Right ventricle myocardium inferior (tissue), 1 donor: ENCODE measurements around the gene CAMSAP2. TPM values are rescaled to one million over a fixed set of nuclear protein-coding genes. Genes with fewer than 3 reads are reported as not detected.

ENCODE experiments used
- ATAC-seq: fragments of 200-7000 bp; cut with Tn5 transposase; one replicate; pipeline ENCODE4 v1.9.1; 2020; ENCODE audit warnings: mild to moderate bottlenecking, moderate library complexity
- DNase-seq: peaks from one replicate; pipeline ENCODE4 v3.0.0; 2021; ENCODE audit errors: missing footprints
- intact Hi-C: fragments of 100-400 bp; cut with DNase I; formaldehyde crosslinking; loops from one replicate; pipeline ENCODE4 v1.11.0; 2022
- total RNA-seq: library from RNA; stranded (reverse); fragmentation: NEBNext Ultra II Directional; extraction: Animal tissue kit (Norgen Biotek cat#: 25700); gene quantifications from one replicate; pipeline ENCODE4 v1.2.1, GENCODE V29; 2021
- donor health status: DM: no; HTN: yes; CAD: no; lungs with severe emphysema.

The CAMSAP2 gene
- total RNA-seq, 1 donor from 2014 or later = 37.4 TPM

- intact Hi-C loops = no loop called here
- ATAC-seq (peak; percentile 36), DNase-seq (peak; percentile 79)
Measured at GRCh38 chr1:200890818-200891773, 152.4 kb downstream of the CAMSAP2 start.

DNA sequence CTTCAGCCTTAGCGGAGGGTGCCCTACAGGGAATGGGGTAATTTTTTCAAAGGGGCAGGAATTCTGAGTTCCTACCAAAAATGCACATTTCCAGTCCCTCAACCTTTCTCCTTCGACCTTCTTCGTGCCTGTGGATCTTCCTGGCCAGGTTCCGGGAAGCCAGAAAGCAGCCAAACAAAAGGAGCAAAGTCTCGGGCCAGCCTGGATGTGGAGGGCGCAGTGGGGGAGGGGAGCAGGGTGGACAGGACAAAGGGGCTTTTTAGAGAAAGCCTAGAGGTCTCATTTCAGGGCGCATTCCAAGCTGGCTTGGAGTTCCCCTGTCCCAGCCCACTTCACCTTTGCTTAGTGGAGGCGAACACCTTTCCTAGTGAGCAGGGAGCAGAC is 153.1 kb downstream of the CAMSAP2 start:
- ATAC-seq (no peak), DNase-seq (no peak)
- intact Hi-C loops = no loop called here

DNA sequence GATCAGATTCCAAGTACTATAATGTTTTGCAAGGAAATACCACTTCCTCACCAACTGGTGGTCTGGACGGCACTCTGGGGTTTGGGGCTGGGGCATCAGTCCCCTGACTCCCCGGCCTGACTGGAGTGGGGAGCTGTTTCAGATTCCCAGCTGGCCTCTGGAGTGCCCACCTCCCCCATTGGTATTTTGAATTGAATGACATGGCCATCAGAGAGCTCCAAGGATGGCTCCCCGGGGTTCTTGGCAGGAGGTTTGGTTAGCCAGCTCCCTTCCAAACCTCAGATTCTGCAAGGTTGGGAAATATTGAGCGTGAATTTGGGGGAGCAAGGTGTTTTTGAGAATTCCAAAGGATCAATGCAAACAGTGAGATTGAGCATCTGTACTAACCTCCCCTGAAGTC is 153.9 kb downstream of the CAMSAP2 start:
- ATAC-seq = no peak
- intact Hi-C loops = no loop called here
- no peak for DNase-seq

DNA sequence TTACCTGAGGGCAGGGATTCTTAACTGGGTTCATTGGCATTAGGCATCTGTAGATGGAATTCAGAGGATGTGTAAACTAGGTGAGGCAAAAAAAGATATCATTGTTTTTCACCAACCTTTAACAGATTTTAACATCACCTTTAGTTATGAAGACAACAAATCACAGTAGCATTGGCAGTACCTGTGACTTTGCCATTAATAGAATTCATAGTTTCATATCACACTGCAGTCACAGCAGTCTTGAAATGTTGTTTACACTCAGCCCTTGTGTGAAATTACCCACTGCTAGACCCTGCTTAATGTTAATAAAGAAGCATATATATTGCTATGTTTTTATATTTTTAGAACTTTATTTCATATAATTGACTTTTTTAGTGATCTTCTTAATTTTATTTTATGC is 154.3 kb downstream of the CAMSAP2 start:
- intact Hi-C loops = no loop called here
- DNase-seq = no peak

GRCh38 chr1:200893411-200893901 is 154.8 kb downstream of the CAMSAP2 start:
- DNase-seq (no peak), ATAC-seq (no peak)
- intact Hi-C loops = no loop called here

More for the DNA sequence above, 154.3 kb downstream of the CAMSAP2 start:
- ATAC-seq = no peak

DNA sequence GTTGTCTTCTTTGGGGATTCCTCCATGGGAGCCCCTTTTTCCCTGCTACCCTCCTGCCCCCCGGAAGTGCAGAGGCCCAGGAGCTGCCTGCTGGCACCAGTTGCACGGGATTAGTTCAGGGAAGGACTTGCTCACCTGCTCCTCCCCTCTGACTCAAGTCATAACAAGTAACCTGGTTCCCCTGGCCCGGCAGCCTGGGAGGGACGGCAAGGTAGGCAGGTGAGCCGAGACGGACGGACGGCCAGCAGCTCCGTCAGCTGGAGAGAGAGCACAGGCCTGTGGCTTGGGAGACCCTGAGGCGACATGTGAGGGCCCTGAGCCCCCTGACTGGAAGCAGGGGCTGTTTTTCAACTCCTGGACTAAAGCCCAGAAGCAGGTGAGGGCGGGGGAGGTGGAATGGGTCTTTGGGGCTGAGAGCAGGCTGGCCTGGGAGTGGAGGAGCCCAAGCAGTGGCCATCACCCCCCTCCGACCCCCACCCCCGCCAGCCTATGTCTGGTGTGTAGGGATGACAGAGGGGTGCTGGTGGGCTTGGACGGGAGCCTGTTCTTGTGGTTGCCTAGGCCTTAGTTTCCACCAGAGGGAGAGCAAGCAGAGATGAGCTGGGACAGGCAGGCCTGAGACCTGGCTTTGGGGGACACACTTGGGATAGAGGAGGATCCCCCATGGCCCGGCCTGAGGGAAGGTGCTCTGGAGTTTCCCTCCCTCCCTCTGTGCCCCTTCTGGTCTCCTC is 156.2 kb downstream of the CAMSAP2 start, which contains the start of gene INAVA:
Gene INAVA, plus strand, starts transcription at position 189 of the 731 bp plus-strand sequence. CDS start 3,501 bp downstream, outside the sequence.
- ATAC-seq (no peak), DNase-seq (no peak)
- intact Hi-C loops = no loop called here

DNA sequence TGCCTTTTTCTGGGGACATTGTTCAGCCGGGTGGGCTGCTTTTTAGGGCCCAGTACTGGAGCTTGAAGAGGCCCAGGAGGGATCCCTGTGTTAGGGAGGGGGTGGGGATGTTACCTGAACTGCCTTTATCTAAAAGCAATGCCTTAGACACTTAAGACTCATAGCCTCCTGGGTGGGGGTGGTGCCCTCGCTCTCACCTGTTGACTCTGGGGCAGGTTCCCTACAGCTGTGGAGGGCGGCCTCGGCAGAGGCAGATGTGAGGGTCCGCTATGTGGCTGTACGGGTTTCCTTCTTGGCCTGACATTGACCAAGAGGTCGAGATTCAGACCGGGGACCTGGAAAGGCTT is 156.7 kb downstream of the CAMSAP2 start:
- intact Hi-C loops = no loop called here
- no peak for DNase-seq
- ATAC-seq = no peak

DNA sequence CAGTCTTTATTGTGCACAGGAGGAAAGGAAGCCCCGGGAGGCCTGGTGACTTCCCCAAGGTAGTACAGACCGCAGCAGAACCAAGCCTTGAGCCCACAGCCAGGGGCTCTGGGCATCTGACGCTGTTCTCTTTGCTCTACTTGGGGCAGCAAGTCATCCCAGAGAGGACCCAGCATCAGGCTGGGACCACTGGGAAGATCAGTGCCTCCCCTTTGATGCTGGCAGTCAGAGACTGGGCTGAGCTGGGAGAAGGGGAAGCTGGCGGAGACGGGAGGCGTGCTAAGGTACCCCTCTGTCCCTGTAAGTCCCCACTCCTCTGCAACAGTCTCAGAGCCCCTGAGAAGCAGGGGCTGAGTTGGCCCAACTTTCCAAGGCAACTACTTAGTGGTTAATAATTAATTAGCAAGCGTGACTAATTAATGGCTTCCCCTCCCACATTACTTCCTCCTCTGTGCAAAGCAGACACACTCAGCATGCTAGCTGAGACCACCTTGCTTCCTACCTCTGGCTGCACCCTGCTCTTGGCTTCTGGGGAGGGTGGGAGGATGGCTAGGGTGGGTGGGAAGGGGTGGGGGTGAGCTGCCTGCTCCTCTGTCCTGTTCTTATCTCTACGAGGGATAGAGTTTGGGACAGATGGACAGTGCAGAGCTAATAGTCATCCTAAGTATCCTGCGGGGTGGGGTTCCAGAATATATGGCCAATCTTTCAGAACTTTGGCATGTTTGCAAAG is 157.3 kb downstream of the CAMSAP2 start:
- intact Hi-C loops = no loop called here
- no peak for ATAC-seq
- DNase-seq = no peak

DNA sequence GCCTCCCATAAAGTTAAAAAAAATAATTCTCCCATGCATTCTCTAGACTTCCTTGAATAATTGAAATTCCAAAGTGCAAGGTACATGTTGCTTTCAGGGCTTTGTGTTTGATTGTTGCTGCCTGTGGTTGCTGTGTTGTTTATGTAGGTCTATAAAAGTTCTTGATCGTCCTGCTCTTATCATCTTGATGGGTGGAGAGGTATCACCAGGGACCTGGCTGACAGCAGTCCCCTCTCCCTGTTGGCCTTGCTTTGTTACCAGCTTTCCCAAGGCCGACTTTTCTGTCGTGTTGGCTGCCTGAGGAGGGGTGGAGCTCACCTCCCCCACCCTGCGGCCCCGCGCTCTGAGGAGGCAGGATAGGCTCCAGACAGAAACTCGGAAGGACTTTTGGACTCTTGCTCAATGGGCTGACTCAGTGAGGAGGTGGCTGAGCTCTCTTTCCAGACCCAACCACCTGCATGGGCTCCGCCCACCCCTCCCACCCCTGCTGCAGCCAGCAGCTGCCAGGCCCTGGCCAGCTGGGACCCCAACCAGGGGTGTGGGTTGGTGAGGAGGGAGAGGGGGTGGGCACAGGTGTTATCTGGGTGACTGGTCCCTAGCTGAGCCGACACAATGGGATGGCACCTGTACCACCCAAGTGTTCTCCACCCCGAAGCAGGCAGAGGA is 158.0 kb downstream of the CAMSAP2 start:
- no peak for DNase-seq
- intact Hi-C loops = no loop called here
- ATAC-seq = no peak

- no peak for DNase-seq
- intact Hi-C loops = no loop called here
- ATAC-seq = no peak
Measured at GRCh38 chr1:200897259-200897658, 158.6 kb downstream of the CAMSAP2 start.

DNA sequence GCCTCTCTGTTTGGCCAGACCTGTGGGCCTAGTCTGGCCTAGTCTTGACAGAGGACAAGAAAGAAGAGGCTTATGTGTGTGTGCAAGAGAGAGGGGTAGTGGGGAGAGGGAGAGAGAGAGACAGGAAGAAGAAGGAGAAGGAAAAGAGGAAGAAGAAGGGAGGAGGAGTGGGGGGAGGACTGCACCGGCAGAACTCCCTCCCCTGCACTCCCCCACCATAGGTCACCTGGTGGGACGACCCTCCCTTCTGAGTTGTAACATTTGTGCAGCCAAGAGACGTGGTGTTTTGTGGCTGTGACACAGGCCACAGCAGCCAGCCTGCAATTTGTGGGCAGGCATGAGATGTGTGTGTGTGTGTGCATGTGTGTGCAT is 160.3 kb downstream of the CAMSAP2 start:
- no peak for DNase-seq
- ATAC-seq = no peak
- intact Hi-C loops = no loop called here

DNA sequence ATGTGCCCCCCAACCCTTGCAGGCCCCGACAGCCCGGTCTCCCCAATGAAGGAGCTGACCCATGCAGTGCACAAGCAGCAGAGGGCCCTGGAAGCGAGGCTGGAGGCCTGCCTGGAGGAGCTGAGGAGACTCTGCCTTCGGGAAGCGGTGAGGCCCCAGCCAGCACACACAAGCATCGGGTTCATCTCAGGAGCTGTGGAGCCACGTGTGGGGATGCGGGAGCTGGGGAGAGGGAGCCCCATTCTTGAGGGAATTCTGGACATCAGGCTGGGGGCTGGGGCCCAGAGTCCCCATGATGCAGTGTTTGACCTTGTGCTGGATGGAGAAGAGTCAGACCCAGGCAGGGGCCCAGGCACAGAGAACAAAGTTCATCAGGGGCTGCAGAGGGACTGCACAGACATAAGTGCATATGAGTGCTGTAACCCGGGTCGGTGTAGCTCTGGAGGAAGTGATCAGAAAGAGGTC is 160.8 kb downstream of the CAMSAP2 start:
- ATAC-seq (no peak), DNase-seq (no peak)
- intact Hi-C loops = no loop called here

GRCh38 chr1:200899954-200900867 is 161.5 kb downstream of the CAMSAP2 start:
- no peak for ATAC-seq
- intact Hi-C loops = no loop called here
- no peak for DNase-seq

GRCh38 chr1:200900877-200901276 is 162.2 kb downstream of the CAMSAP2 start:
- DNase-seq = no peak
- intact Hi-C loops = no loop called here
- ATAC-seq = no peak

DNA sequence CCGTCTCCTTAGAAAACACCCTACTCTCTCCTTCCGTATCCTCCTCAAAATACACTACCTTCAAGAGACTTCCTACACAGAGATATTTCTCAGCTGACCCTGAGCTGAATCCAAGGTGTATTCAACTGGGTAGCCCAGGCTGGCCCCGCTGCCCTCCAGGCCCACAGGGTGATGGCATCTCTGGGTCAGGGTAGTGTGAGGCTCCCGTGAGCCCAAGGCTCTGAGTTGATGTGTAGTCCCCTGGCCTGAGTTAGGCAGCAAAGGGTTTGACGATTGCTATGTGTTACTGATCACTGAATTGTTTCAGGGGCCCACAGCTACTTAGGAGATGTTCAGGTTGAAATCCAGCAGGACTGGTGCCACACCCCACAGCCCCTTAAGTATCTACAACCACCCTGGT is 162.7 kb downstream of the CAMSAP2 start:
- intact Hi-C loops = no loop called here
- DNase-seq = no peak
- ATAC-seq = no peak

DNA sequence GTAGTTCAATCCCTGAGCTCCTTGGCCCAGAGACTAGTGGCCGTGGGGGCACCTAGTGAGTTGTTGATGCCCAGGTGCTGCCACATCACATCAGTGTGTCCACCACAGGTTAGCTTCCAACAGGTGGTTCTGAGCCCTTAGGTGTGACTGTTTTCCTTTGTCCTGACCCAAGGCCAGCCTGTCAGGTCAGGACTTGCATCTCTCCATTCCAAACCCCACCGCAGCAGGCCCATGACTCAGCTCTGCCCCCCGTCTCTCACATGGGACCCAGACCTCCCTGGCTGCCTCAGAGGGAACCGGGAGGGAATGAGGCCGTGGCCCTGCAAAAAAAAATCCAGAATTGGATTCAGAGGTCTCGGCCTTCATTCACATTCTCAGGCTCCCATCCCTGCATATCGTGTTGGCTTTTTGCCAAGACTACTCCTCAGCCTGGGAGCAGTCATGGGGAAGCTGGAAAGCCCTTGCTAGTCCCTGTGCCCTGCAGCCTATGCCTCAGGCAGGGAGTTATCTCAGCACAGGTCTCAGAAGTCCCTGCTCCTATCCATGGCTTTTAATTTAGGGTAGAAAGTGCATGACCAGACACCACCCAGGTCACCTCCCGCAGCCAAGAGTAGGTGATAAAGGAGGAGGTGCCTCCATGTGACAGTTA is 163.2 kb downstream of the CAMSAP2 start:
- intact Hi-C loops = no loop called here
- DNase-seq (no peak), ATAC-seq (no peak)

- ATAC-seq = no peak
- intact Hi-C loops = no loop called here
- no peak for DNase-seq
Measured at GRCh38 chr1:200903793-200904192, 165.1 kb downstream of the CAMSAP2 start.
